LHCN-M2 (cell line): ENCODE data around the gene ZNF518B. TPM values are rescaled to one million over a fixed set of nuclear protein-coding genes. Genes with fewer than 3 reads are reported as not detected.

Experiments used
- total RNA-seq: library from RNA; depleted of rRNA; stranded (reverse); fragments of >200 nt; gene quantifications from 2 replicates; pipeline ENCODE4 v1.2.3, GENCODE V29; 2014; rRNA removed

Gene ZNF518B
- total RNA-seq, 1 experiment from 2014 or later, result 6.1 TPM

Other genes with a start within 250 kb of the ZNF518B start
- gene CLNK, start 227.3 kb upstream of the ZNF518B start, total RNA-seq, result not detected in 2 replicates